Natural killer cell treated with Interleukin-12 subunit alpha and Interleukin-12 subunit beta and Interleukin-15 and Interleukin-18, amount 100 ng/mL, for 72 hours (primary cell): Measurements from ENCODE around the gene GUCY2F. TPM values are rescaled to one million over a fixed set of nuclear protein-coding genes. Genes with fewer than 3 reads are reported as not detected.

Experiments
- ATAC-seq, 2 donors: fragments of 150-1000 bp; cut with Tn5 transposase in 1 of 2; sonication (Bioruptor Pico), chemical (Tn5 transposase) in 1 of 2; 2 replicates each; pipeline ENCODE4 v1.10.0; 2021
- DNase-seq: peaks from one replicate; pipeline ENCODE4 v3.0.0; 2022; ENCODE audit warnings: low spot score
- H3K27ac Mint-ChIP-seq, 2 donors: 1 replicate in 1 of 2; 2 replicates in 1 of 2; pipeline ENCODE4 v1.8.0; 2022; ENCODE audit warnings: mixed read lengths in 2 of 2, mild to moderate bottlenecking in 1 of 2, moderate library complexity in 1 of 2
- H3K27me3 Mint-ChIP-seq, 2 donors: 1 replicate in 1 of 2; 2 replicates in 1 of 2; pipeline ENCODE4 v1.8.0; 2022; ENCODE audit warnings: mixed read lengths in 2 of 2
- H3K36me3 Mint-ChIP-seq: one replicate; pipeline ENCODE4 v1.8.0; 2022; ENCODE audit warnings: mixed read lengths
- H3K4me1 Mint-ChIP-seq, 2 donors: 1 replicate in 1 of 2; 2 replicates in 1 of 2; pipeline ENCODE4 v1.8.0; 2022; ENCODE audit warnings: low read depth in 2 of 2, mixed read lengths in 2 of 2, mild to moderate bottlenecking in 1 of 2
- H3K4me3 Mint-ChIP-seq: one replicate; pipeline ENCODE4 v1.8.0; 2022; ENCODE audit warnings: mixed read lengths
- H3K9me3 Mint-ChIP-seq: 2 replicates; pipeline ENCODE4 v1.8.0; 2022; ENCODE audit warnings: mixed read lengths
- total RNA-seq, 2 donors: library from RNA; stranded (reverse); gene quantifications; one replicate each; pipeline ENCODE4 v1.2.3, GENCODE V29; 2022

GUCY2F gene
- total RNA-seq, 2 donors from 2014 or later = not detected

GRCh38 chrX:109346491-109346890 is 135.4 kb downstream of the GUCY2F start:
- Mint-ChIP-seq H3K4me1 (no peaks in the 10 kb centered on the region), H3K27ac (no peak overlapping the region), H3K36me3 (no peaks in the 10 kb centered on the region), H3K27me3 (peaks cover 0 to 12% of the 10 kb centered on the region in 2 donors), H3K4me3 (no peak overlapping the region), H3K9me3 (no peaks in the 10 kb centered on the region)
- DNase-seq = no peak
- ATAC-seq = no peak

GRCh38 chrX:109345856-109346255 is 136.0 kb downstream of the GUCY2F start:
- Mint-ChIP-seq H3K4me3 (no peak overlapping the region), H3K27me3 (peaks cover 0 to 12% of the 10 kb centered on the region in 2 donors), H3K4me1 (no peaks in the 10 kb centered on the region), H3K9me3 (no peaks in the 10 kb centered on the region), H3K36me3 (no peaks in the 10 kb centered on the region), H3K27ac (no peak overlapping the region)
- ATAC-seq (no peak), DNase-seq (no peak)

- Mint-ChIP-seq H3K27me3 (peaks cover 0 to 18% of the 10 kb centered on the region in 2 donors), H3K4me1 (no peaks in the 10 kb centered on the region), H3K4me3 (no peak overlapping the region), H3K36me3 (no peaks in the 10 kb centered on the region), H3K9me3 (peaks cover 6% of the 10 kb centered on the region), H3K27ac (no peak overlapping the region)
- ATAC-seq (no peak), DNase-seq (no peak)
Measured at GRCh38 chrX:109344678-109345077, 137.2 kb downstream of the GUCY2F start.

GRCh38 chrX:109344101-109344500 is 137.8 kb downstream of the GUCY2F start:
- H3K27ac Mint-ChIP-seq = no peak overlapping the region
- ATAC-seq = no peak
- H3K9me3 Mint-ChIP-seq = peaks cover 6% of the 10 kb centered on the region
- no peaks in the 10 kb centered on the region for H3K36me3 Mint-ChIP-seq
- H3K4me1 Mint-ChIP-seq = no peaks in the 10 kb centered on the region
- no peak overlapping the region for H3K4me3 Mint-ChIP-seq
- DNase-seq = no peak
- H3K27me3 Mint-ChIP-seq = peaks cover 0 to 18% of the 10 kb centered on the region in 2 donors

GRCh38 chrX:109343671-109344070 is 138.2 kb downstream of the GUCY2F start:
- Mint-ChIP-seq H3K36me3 (no peaks in the 10 kb centered on the region), H3K9me3 (peaks cover 6% of the 10 kb centered on the region), H3K27me3 (peaks cover 0 to 18% of the 10 kb centered on the region in 2 donors), H3K4me1 (no peaks in the 10 kb centered on the region), H3K27ac (no peak overlapping the region), H3K4me3 (no peak overlapping the region)
- ATAC-seq = no peak
- DNase-seq = no peak

- no peak overlapping the region for H3K4me3 Mint-ChIP-seq
- ATAC-seq (no peak), DNase-seq (no peak)
- no peaks in the 10 kb centered on the region for H3K4me1 Mint-ChIP-seq
- no peak overlapping the region for H3K27ac Mint-ChIP-seq
- peaks cover 10% of the 10 kb centered on the region for H3K9me3 Mint-ChIP-seq
- peaks cover 0 to 12% of the 10 kb centered on the region in 2 donors for H3K27me3 Mint-ChIP-seq
- no peaks in the 10 kb centered on the region for H3K36me3 Mint-ChIP-seq
Measured at GRCh38 chrX:109336141-109336540, 145.7 kb downstream of the GUCY2F start.

- Mint-ChIP-seq H3K27me3 (peaks cover 0 to 5% of the 10 kb centered on the region in 2 donors), H3K4me3 (no peak overlapping the region), H3K4me1 (no peaks in the 10 kb centered on the region), H3K27ac (no peak overlapping the region), H3K9me3 (peaks cover 4% of the 10 kb centered on the region), H3K36me3 (no peaks in the 10 kb centered on the region)
- DNase-seq = no peak
- ATAC-seq = no peak
Measured at GRCh38 chrX:109327251-109327650, 154.6 kb downstream of the GUCY2F start.

Other genes starting within 250 kb of the GUCY2F start
- gene NXT2, start 54.8 kb upstream of the GUCY2F start, total RNA-seq = 10 to 100 TPM in 1 of 2 donors, 1 to 10 TPM in 1; 7.0 to 11.1 TPM
- gene KCNE5, start 143.1 kb upstream of the GUCY2F start, total RNA-seq = 1 to 10 TPM in 1 of 2 donors, under 1 TPM in 1; 0.83 to 1.1 TPM